Measurements from ENCODE around the gene SSR3.

DNA sequence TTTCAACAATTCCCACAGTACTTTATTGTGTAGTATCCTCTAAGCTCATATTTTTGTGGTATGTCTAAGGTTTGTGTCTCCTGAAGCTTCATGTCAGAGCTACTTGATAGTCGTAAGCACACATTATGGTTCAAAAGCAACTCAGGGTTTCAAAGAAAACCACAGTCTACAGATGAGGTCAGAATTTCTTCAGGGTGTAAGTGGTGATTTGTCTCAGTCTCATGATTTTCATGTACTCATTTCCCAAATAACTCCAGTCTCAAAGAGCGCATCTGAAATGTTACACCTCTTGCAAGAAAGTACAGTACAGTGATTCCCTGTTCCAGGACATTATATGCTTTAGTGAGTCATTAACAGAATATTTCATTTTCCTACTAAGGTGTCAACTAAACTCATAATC, 47.5 kb upstream of the SSR3 start:
- TF ChIP-seq POLR2A (IDR thresholded peaks at IDR 0.05; ENCODE audit: low read depth, low read length) (no peak), POLR2AphosphoS5 (IDR thresholded peaks at IDR 0.05; ENCODE audit: low read depth, low read length) (no peak), SPI1 (IDR thresholded peaks at IDR 0.05; ENCODE audit: low read depth, low read length) (no peak), TAF1 (IDR thresholded peaks at IDR 0.05; ENCODE audit: low read depth, low read length) (no peak), POU2F2 (IDR thresholded peaks at IDR 0.05; ENCODE audit: low read depth, low read length) (no peak)
